ENCODE measurements around the gene THSD4.

- TF ChIP-seq, protein P1, sequence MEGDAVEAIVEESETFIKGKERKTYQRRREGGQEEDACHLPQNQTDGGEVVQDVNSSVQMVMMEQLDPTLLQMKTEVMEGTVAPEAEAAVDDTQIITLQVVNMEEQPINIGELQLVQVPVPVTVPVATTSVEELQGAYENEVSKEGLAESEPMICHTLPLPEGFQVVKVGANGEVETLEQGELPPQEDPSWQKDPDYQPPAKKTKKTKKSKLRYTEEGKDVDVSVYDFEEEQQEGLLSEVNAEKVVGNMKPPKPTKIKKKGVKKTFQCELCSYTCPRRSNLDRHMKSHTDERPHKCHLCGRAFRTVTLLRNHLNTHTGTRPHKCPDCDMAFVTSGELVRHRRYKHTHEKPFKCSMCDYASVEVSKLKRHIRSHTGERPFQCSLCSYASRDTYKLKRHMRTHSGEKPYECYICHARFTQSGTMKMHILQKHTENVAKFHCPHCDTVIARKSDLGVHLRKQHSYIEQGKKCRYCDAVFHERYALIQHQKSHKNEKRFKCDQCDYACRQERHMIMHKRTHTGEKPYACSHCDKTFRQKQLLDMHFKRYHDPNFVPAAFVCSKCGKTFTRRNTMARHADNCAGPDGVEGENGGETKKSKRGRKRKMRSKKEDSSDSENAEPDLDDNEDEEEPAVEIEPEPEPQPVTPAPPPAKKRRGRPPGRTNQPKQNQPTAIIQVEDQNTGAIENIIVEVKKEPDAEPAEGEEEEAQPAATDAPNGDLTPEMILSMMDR (IDR thresholded peaks at IDR 0.05; ENCODE audit: low read length): no peak
- TF ChIP-seq EZH2 (IDR thresholded peaks at IDR 0.05; ENCODE audit: borderline replicate concordance, low read length): no peak
These were observed 634.2 kb downstream of the THSD4 start for GRCh38 chr15:71749500-71749899.
